KMS-11 (cell line): ENCODE measurements around the gene JAKMIP2.

ENCODE experiments used
- H2AFZ ChIP-seq: fragments of 200-600 bp; sonication (generic); 2 replicates; pipeline ENCODE4 v1.6.1; 2016; ENCODE audit warnings: antibody characterized with exemption, mixed run types, low read depth
- H3K27ac ChIP-seq: fragments of 200-600 bp; sonication (generic); 2 replicates; pipeline ENCODE4 v1.6.1; 2016; ENCODE audit warnings: mild to moderate bottlenecking, mixed run types
- H3K27me3 ChIP-seq: fragments of 200-600 bp; sonication (generic); 2 replicates; pipeline ENCODE4 v1.6.1; 2017; ENCODE audit warnings: mild to moderate bottlenecking, low read depth, mixed run types, moderate library complexity; ENCODE audit not compliant: insufficient read depth
- H3K36me3 ChIP-seq: fragments of 200-600 bp; sonication (generic); 2 replicates; pipeline ENCODE4 v1.6.1; 2017; ENCODE audit warnings: mild to moderate bottlenecking, mixed run types; ENCODE audit not compliant: insufficient read depth
- H3K4me1 ChIP-seq: fragments of 200-600 bp; sonication (generic); 2 replicates; pipeline ENCODE4 v1.6.1; 2016; ENCODE audit warnings: mild to moderate bottlenecking, low read depth, mixed run types; ENCODE audit not compliant: poor library complexity, severe bottlenecking
- H3K4me2 ChIP-seq: fragments of 200-600 bp; sonication (generic); 2 replicates; pipeline ENCODE4 v1.7.0; 2016; ENCODE audit warnings: mild to moderate bottlenecking, mixed run types
- H3K4me3 ChIP-seq: fragments of 200-600 bp; sonication (generic); IDR thresholded peaks from 2 replicates; pipeline ENCODE4 v1.6.1; 2017; ENCODE audit warnings: low read depth, low read length, mixed read lengths; ENCODE audit not compliant: insufficient read depth
- H3K79me2 ChIP-seq: fragments of 200-600 bp; sonication (generic); 2 replicates; pipeline ENCODE4 v1.6.1; 2016; ENCODE audit warnings: low read depth, mixed run types; ENCODE audit not compliant: insufficient read depth
- H3K9ac ChIP-seq: fragments of 200-600 bp; sonication (generic); 2 replicates; pipeline ENCODE4 v1.6.1; 2016; ENCODE audit warnings: mild to moderate bottlenecking, mixed run types
- H4K20me1 ChIP-seq: fragments of 200-600 bp; sonication (generic); 2 replicates; pipeline ENCODE4 v1.6.1; 2016; ENCODE audit warnings: mild to moderate bottlenecking, mixed run types; ENCODE audit not compliant: insufficient read depth
- TF ChIP-seq, protein P1 (sequence below): fragments of 200-600 bp; sonication (generic); conservative IDR thresholded peaks from 2 replicates; pipeline ENCODE4 v1.6.1; 2017; ENCODE audit warnings: low read depth, mild to moderate bottlenecking, antibody characterized with exemption, low read length, moderate library complexity, mixed read lengths

The JAKMIP2 gene

DNA sequence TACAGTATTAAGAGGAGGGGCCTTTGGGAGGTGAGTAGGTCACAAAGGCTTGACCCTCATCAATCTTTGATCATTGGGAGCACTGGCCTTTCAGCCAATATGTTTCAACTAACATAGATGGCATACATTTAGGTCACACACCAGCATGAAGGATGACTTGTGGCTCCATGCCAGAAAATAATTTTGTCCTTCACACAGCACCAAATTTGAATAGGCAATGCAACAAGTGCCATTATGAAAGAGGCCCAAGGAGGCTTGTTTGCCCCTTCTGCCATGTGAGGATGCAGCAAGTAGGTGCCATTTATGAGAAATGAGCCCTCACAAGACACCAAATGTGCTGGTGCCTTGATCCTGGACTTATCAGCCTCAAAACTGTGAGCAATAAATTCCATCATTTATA lies 81.1 kb downstream of the JAKMIP2 start:
- Histone ChIP-seq H3K36me3 (no peaks in the 10 kb centered on the region), H3K4me1 (no peaks in the 10 kb centered on the region), H3K27me3 (no peaks in the 10 kb centered on the region), H3K27ac (no peak overlapping the region), H3K4me2 (no peak overlapping the region), H4K20me1 (no peaks in the 10 kb centered on the region), H3K9ac (no peak overlapping the region), H3K4me3 (no peak overlapping the region), H2AFZ (no peak overlapping the region), H3K79me2 (no peaks in the 10 kb centered on the region)
- TF ChIP-seq, protein P1, sequence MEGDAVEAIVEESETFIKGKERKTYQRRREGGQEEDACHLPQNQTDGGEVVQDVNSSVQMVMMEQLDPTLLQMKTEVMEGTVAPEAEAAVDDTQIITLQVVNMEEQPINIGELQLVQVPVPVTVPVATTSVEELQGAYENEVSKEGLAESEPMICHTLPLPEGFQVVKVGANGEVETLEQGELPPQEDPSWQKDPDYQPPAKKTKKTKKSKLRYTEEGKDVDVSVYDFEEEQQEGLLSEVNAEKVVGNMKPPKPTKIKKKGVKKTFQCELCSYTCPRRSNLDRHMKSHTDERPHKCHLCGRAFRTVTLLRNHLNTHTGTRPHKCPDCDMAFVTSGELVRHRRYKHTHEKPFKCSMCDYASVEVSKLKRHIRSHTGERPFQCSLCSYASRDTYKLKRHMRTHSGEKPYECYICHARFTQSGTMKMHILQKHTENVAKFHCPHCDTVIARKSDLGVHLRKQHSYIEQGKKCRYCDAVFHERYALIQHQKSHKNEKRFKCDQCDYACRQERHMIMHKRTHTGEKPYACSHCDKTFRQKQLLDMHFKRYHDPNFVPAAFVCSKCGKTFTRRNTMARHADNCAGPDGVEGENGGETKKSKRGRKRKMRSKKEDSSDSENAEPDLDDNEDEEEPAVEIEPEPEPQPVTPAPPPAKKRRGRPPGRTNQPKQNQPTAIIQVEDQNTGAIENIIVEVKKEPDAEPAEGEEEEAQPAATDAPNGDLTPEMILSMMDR = no peak

DNA sequence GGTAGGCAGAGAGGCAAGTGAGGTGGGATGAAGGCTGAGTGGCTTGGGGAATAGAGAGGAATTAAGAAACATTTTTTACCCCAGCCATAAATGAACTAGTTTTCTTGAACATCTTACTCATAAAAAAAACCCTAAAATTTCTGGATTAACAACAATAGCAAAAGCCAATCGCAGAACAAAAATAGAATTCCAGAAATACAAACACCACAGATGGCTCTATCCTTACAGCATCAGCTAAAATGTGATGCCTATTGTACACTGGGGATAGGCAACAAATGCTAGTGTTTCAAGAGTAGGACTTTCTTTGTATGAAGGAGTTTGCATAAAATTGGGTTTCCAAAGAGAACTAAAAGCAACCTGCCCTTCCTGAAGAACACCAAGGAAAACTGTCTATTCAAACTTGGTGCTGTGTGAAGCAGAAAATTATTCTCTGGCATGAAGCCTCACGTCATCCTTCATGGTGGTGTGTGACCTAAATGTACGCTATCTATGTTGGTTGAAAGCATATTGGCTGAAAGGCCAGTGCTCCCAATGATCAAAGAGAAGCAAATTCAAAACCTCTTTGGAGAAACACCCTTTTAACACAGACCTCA lies 82.9 kb downstream of the JAKMIP2 start:
- no peaks in the 10 kb centered on the region for H3K79me2 ChIP-seq
- no peak overlapping the region for H3K27ac ChIP-seq
- H3K36me3 ChIP-seq = no peaks in the 10 kb centered on the region
- H3K4me1 ChIP-seq = no peaks in the 10 kb centered on the region
- H3K4me3 ChIP-seq = no peak overlapping the region
- H4K20me1 ChIP-seq = no peaks in the 10 kb centered on the region
- TF ChIP-seq, protein P1 = no peak
- H2AFZ ChIP-seq = no peak overlapping the region
- H3K4me2 ChIP-seq = no peak overlapping the region
- H3K27me3 ChIP-seq = no peaks in the 10 kb centered on the region
- no peak overlapping the region for H3K9ac ChIP-seq

DNA sequence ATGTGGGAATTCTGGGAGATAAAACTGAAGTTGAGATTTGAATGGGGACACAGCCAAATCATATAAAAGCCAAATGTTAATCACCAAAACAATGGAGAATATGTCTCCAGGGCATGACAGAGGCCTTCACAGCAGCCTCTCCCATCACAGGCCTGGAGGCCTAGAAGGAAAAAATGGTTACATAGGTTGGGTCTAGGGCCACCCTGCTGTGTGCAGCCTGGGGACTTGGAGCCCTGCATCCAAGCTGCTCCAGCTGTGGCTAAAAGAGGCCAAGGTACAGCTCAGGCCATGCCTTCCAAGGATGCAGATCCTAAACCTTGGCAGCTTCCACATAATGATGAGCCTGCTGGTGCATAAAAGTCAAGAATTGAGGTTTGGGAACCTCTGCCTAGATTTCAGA lies 85.1 kb downstream of the JAKMIP2 start:
- Histone ChIP-seq H3K36me3 (no peaks in the 10 kb centered on the region), H3K27me3 (no peaks in the 10 kb centered on the region), H3K4me3 (no peak overlapping the region), H3K9ac (no peak overlapping the region), H3K27ac (no peak overlapping the region), H3K4me1 (no peaks in the 10 kb centered on the region), H3K4me2 (no peak overlapping the region), H4K20me1 (no peaks in the 10 kb centered on the region), H3K79me2 (no peaks in the 10 kb centered on the region), H2AFZ (no peak overlapping the region)
- TF ChIP-seq, protein P1 = no peak

- H3K4me3 ChIP-seq = no peak overlapping the region
- no peaks in the 10 kb centered on the region for H3K79me2 ChIP-seq
- H4K20me1 ChIP-seq = no peaks in the 10 kb centered on the region
- no peaks in the 10 kb centered on the region for H3K4me1 ChIP-seq
- no peak overlapping the region for H3K4me2 ChIP-seq
- H2AFZ ChIP-seq = no peak overlapping the region
- H3K27ac ChIP-seq = no peak overlapping the region
- H3K36me3 ChIP-seq = no peaks in the 10 kb centered on the region
- TF ChIP-seq, protein P1 = no peak
- no peaks in the 10 kb centered on the region for H3K27me3 ChIP-seq
- no peak overlapping the region for H3K9ac ChIP-seq
Observed at GRCh38 chr5:147694772-147695171, 87.8 kb downstream of the JAKMIP2 start.
